Measurements from ENCODE around the gene LRRC47. TPM values are rescaled to one million over a fixed set of nuclear protein-coding genes. Genes with fewer than 3 reads are reported as not detected.

LRRC47 gene
- total and polyA plus RNA-seq, 8 donors = 34.2 to 66.4 (median 51.8) TPM

DNA sequence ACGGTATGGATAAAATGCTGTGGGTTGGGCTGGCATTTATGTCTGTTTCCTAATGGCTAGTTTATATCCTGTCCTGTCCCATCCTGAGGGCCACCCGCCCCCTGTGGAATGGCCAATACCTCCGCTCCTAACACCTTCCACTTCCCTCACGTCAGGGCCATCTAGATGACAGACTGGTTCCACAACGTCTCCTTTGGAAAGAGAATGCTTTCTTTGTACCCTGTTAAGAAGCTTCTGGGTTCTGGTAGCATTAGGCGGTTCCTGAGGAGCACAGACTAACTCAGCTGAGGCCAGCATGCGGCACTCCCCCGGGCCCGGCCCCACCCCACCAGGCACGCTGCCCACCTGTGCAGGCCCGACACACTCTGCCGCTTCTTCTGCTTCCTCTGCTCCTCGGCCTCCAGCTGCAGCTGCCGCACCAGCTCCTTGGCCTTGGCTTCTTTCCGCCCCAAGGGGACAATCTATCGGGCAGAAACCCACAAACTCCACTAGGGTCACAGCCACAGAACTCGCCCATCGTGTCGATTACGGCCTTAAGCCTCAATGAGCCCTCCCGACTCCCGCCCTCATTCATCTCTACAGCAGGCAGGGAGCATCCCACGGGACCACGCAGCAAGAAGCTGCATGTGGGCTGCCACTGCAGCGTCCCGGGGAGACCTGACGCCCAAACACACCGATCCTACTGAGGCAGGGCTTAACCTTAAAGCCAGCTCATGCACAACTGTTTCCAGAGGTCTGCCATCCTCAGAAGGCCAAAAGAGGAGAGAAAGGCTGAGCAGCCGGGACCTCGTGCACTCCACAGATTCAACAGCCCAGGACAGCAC is 12.4 kb downstream of the LRRC47 start:
- TF ChIP-seq, protein P1, sequence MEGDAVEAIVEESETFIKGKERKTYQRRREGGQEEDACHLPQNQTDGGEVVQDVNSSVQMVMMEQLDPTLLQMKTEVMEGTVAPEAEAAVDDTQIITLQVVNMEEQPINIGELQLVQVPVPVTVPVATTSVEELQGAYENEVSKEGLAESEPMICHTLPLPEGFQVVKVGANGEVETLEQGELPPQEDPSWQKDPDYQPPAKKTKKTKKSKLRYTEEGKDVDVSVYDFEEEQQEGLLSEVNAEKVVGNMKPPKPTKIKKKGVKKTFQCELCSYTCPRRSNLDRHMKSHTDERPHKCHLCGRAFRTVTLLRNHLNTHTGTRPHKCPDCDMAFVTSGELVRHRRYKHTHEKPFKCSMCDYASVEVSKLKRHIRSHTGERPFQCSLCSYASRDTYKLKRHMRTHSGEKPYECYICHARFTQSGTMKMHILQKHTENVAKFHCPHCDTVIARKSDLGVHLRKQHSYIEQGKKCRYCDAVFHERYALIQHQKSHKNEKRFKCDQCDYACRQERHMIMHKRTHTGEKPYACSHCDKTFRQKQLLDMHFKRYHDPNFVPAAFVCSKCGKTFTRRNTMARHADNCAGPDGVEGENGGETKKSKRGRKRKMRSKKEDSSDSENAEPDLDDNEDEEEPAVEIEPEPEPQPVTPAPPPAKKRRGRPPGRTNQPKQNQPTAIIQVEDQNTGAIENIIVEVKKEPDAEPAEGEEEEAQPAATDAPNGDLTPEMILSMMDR (IDR thresholded peaks at IDR 0.05) = no peak
- ATAC-seq (no peak), DNase-seq (no peak)
- Histone ChIP-seq H3K4me1 (peaks cover 0 to 5% of the 10 kb centered on the region in 2 donors), H3K27ac (no peak overlapping the region), H3K9me3 (no peaks in the 10 kb centered on the region), H3K4me3 (no peak overlapping the region), H3K27me3 (no peaks in the 10 kb centered on the region), H3K36me3 (peaks cover 0 to 99% of the 10 kb centered on the region in 2 donors)
- intact Hi-C loops (cut with DNase I) = no loop called here

- Histone ChIP-seq H3K4me3 (no peak overlapping the region), H3K27me3 (no peaks in the 10 kb centered on the region), H3K27ac (no peak overlapping the region), H3K9me3 (no peaks in the 10 kb centered on the region), H3K4me1 (peaks cover 0 to 8% of the 10 kb centered on the region in 2 donors), H3K36me3 (peaks cover 0 to 81% of the 10 kb centered on the region in 2 donors)
- TF ChIP-seq, protein P1 (IDR thresholded peaks at IDR 0.05) = no peak
- DNase-seq = peak in 1 of 4 donors; percentile 58
- no peak for ATAC-seq
- intact Hi-C loops (cut with DNase I) = no loop called here
Observed at GRCh38 chr1:3780901-3781300, 15.4 kb downstream of the LRRC47 start.

- Histone ChIP-seq H3K36me3 (peaks cover 0 to 72% of the 10 kb centered on the region in 2 donors), H3K27ac (no peak overlapping the region), H3K27me3 (no peaks in the 10 kb centered on the region), H3K4me1 (peaks cover 0 to 18% of the 10 kb centered on the region in 2 donors), H3K4me3 (no peak overlapping the region), H3K9me3 (no peaks in the 10 kb centered on the region)
- intact Hi-C loops (cut with DNase I) = no loop called here
- TF ChIP-seq, protein P1 (IDR thresholded peaks at IDR 0.05) = no peak
- no peak for ATAC-seq
- DNase-seq = no peak
Observed at GRCh38 chr1:3779912-3780416, 16.3 kb downstream of the LRRC47 start.

- DNase-seq (peak in 1 of 4 donors; percentile 54), ATAC-seq (no peak)
- TF ChIP-seq, protein P1 (IDR thresholded peaks at IDR 0.05) = no peak
- Histone ChIP-seq H3K9me3 (no peaks in the 10 kb centered on the region), H3K4me1 (peaks cover 0 to 20% of the 10 kb centered on the region in 2 donors), H3K27ac (no peak overlapping the region), H3K36me3 (peaks cover 0 to 66% of the 10 kb centered on the region in 2 donors), H3K4me3 (no peak overlapping the region), H3K27me3 (no peaks in the 10 kb centered on the region)
- intact Hi-C loops (cut with DNase I) = no loop called here
Observed at GRCh38 chr1:3779265-3779911, 16.9 kb downstream of the LRRC47 start.
